Body of pancreas (tissue), 4 donors: Measurements from ENCODE around the gene RHOD. TPM values are rescaled to one million over a fixed set of nuclear protein-coding genes. Genes with fewer than 3 reads are reported as not detected.

Experiments used
- ATAC-seq: fragments of 150-250 bp; one replicate; pipeline ENCODE4 v1.9.1; 2016
- DNase-seq, 4 donors: peaks; one replicate each; pipeline ENCODE4 v3.0.0-alpha.2; 2019
- H3K27ac ChIP-seq, 4 donors: fragments of 200-600 bp; sonication (generic); 1 replicate in 3 of 4; 2 replicates in 1 of 4; pipeline versions ENCODE4 v1.5.1 to v1.6.1; 2016 to 2019; ENCODE audit warnings: mild to moderate bottlenecking in 1 of 4, mixed read lengths in 1 of 4, moderate library complexity in 1 of 4
- H3K27me3 ChIP-seq, 2 donors: fragments of 200-600 bp; sonication (generic); one replicate each; pipeline ENCODE4 v1.6.0; 2016; ENCODE audit warnings: mild to moderate bottlenecking in 1 of 2
- H3K36me3 ChIP-seq, 2 donors: fragments of 200-600 bp; sonication (generic); replicated peaks in 1 of 2; 2 replicates each; pipeline ENCODE4 v1.5.1; 2016; ENCODE audit warnings: low read depth in 2 of 2; ENCODE audit not compliant: insufficient read depth in 1 of 2
- H3K4me1 ChIP-seq: fragments of 200-600 bp; sonication (generic); one replicate; pipeline ENCODE4 v1.6.0; 2016
- H3K4me3 ChIP-seq, 2 donors: fragments of 200-600 bp; sonication (generic); 1 replicate in 1 of 2; 2 replicates in 1 of 2; pipeline ENCODE4 v1.5.1; 2016 to 2019
- H3K9me3 ChIP-seq, 3 donors: fragments of 200-600 bp; sonication (generic); 1 replicate in 2 of 3; 2 replicates in 1 of 3; pipeline ENCODE4 v1.5.1; 2016
- CTCF ChIP-seq, 7 experiments: fragments of 450-650 bp in 4 of 7; fragments of 200-600 bp in 3 of 7; sonication (generic) in 3 of 7; IDR thresholded peaks; one replicate each; pipeline ENCODE4 v1.5.1; 2016 to 2019; ENCODE audit warnings: antibody characterized with exemption in 7 of 7
- POLR2A ChIP-seq, 3 donors: fragments of 450-650 bp; IDR thresholded peaks; one replicate each; pipeline ENCODE4 v1.6.1; 2016; ENCODE audit warnings: antibody characterized with exemption in 3 of 3, mild to moderate bottlenecking in 2 of 3
- WGBS, 2 donors: methylation state at CpG; one replicate each; pipeline ENCODE4 v1.1.5; 2017; 5-methylcytosine and 5-hydroxymethylcytosine counted together
- intact Hi-C: fragments of 100-400 bp; cut with DNase I; formaldehyde crosslinking; loops from one replicate; pipeline ENCODE4 v1.15.1; 2023
- total RNA-seq, 2 donors: library from RNA; depleted of rRNA; stranded (reverse); fragments of >200 nt; gene quantifications; one replicate each; pipeline ENCODE4 v1.1.0, GENCODE V29; 2016

Gene RHOD
- total RNA-seq, 2 donors from 2014 or later, result 19.1 to 33.5 TPM

GRCh38 chr11:67072295-67072694, 15.6 kb downstream of the RHOD start:
- Histone ChIP-seq H3K9me3 (no peaks in the 10 kb centered on the region), H3K27ac (no peak overlapping the region), H3K4me3 (no peak overlapping the region), H3K36me3 (no peaks in the 10 kb centered on the region), H3K27me3 (no peaks in the 10 kb centered on the region), H3K4me1 (peaks cover 10% of the 10 kb centered on the region)
- ATAC-seq, result no peak
- TF ChIP-seq POLR2A (IDR thresholded peaks at IDR 0.05), result no peak
- TF ChIP-seq CTCF (IDR thresholded peaks at IDR 0.05), result no peak
- no peak for DNase-seq
- intact Hi-C loops, result no loop called here
- WGBS, 2 donors, result 83 to 88% methylated on average over 11 of the region's 11 CpGs

- H3K27me3 ChIP-seq, result no peaks in the 10 kb centered on the region
- no peak for TF ChIP-seq CTCF (IDR thresholded peaks at IDR 0.05)
- no peak for TF ChIP-seq POLR2A (IDR thresholded peaks at IDR 0.05)
- ATAC-seq (no peak), DNase-seq (no peak)
- H3K4me3 ChIP-seq, result no peak overlapping the region
- H3K4me1 ChIP-seq, result peaks cover 10% of the 10 kb centered on the region
- H3K36me3 ChIP-seq, result no peaks in the 10 kb centered on the region
- intact Hi-C loops, result no loop called here
- no peaks in the 10 kb centered on the region for H3K9me3 ChIP-seq
- H3K27ac ChIP-seq, result no peak overlapping the region
- WGBS, 2 donors, result 81 to 88% methylated on average over 8 to 9 of the region's 9 CpGs
Observed at GRCh38 chr11:67073908-67074307, 17.3 kb downstream of the RHOD start.

GRCh38 chr11:67076202-67076601, 19.6 kb downstream of the RHOD start:
- H3K4me1 ChIP-seq, result peaks cover 10% of the 10 kb centered on the region
- H3K36me3 ChIP-seq, result no peaks in the 10 kb centered on the region
- DNase-seq (peak in 2 of 4 donors; percentile 27 to 35), ATAC-seq (peak; percentile 25)
- no peaks in the 10 kb centered on the region for H3K9me3 ChIP-seq
- intact Hi-C loops, result no loop called here
- TF ChIP-seq POLR2A (IDR thresholded peaks at IDR 0.05) (no peak), CTCF (IDR thresholded peaks at IDR 0.05) (no peak)
- H3K27me3 ChIP-seq, result no peaks in the 10 kb centered on the region
- no peak overlapping the region for H3K4me3 ChIP-seq
- 59 to 62% methylated on average over 6 of the region's 6 CpGs for WGBS, 2 donors
- H3K27ac ChIP-seq, result no peak overlapping the region

- Histone ChIP-seq H3K27me3 (no peaks in the 10 kb centered on the region), H3K4me3 (no peak overlapping the region), H3K36me3 (no peaks in the 10 kb centered on the region), H3K9me3 (no peaks in the 10 kb centered on the region), H3K4me1 (peaks cover 18% of the 10 kb centered on the region), H3K27ac (no peak overlapping the region)
- intact Hi-C loops, result no loop called here
- DNase-seq (no peak), ATAC-seq (no peak)
- 80 to 88% methylated on average over 6 of the region's 6 CpGs for WGBS, 2 donors
- TF ChIP-seq CTCF (IDR thresholded peaks at IDR 0.05), result no peak
- no peak for TF ChIP-seq POLR2A (IDR thresholded peaks at IDR 0.05)
Observed at GRCh38 chr11:67079065-67079705, 22.5 kb downstream of the RHOD start.
